ENCODE results near the gene BSND.
A peak's percentile ranks its signal among the peaks of the same experiment; 100 is the strongest.

BSND gene

DNA sequence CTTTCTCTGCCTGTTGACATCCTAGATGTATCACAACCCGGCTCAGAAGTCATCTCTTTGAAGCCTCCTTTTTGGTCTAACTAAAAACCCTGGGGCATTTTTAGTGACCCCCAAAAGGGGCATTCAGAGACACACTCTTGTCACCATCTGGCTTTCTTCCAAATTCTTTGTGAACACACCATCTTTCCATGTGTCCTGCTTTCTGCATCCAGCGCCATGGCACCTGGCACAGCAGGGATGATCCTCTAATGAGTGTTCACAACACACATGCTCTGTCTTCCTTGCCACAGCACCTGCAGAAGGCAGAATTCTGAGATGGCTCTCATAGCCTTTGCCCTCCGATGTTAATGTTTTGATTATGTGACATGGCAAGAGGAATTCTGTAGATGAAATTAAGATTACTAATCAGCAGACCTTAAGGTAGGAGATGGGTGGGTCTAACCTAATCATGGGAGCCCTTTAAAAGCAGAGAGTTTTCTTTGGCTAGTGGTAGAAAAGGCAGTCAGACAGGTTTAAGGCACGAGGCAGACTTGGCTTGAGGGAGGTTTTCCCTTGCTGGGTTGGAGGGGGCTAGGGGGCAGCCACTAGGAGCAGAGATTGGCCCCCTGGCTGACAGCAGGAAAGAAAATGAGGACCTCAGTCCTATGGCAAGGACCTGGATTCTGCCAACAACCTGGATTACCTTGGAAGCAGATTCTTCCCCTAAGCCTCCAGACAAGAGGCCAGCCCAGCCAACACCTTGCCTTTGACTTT, 23.2 kb upstream of the BSND start:
- DNase-seq (ENCODE audit: low read depth in 2 of 2), result no peak

DNA sequence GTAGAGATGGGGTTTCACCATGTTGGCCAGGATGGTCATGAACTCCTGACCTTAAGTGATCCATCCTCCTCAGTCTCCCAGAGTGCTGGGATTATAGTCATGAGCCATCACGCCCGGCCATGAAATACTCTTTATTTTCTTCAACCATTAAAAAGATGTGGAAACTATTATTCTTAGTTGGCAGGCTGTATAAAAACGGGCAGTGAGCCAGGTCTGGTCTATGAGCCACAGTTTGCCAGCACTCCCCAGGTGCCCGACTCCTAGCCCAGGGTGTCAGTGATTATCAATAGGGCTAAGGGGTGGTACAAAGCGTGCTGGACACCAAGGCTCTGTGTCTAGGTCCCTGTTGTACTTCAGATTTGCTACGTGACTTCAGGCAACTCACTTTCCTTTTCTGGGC, 22.0 kb upstream of the BSND start:
- no peak for DNase-seq (ENCODE audit: low read depth in 2 of 2)

DNA sequence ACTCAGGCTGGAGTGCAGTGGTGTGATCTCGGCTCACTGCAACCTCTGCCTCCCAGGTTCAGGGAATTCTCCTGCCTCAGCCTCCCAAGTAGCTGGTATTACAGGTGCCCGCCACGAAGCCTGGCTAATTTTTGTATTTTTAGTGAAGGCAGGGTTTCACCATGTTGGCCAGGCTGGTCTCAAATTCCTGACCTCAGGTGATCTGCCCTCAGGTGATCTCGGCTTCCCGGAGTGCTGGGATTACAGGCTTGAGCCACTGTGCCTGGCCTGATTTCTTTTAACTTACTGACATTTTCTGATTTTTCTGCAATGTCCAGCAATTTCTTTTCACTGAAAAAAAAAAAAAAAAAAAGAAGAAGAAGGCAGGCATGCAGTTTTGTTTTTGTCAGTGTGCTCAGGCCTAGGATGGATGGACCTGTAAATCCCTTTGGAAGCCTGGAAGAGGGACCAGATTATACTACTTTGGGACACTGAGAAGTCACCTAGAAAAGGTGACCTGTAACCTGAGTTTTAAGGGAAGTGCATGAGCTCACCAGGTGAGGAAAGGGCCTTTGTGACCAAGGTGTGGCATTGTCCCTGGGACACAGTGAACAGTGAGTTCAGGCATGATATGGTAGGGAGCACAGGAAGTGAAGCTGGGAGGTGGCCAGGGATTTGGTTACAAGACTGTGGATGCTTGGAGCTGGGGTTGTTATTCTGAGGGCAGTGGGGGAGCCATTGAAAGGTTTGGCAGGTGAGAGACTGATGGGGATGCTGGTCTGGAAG, 21.0 kb upstream of the BSND start:
- DNase-seq (ENCODE audit: low read depth in 2 of 2), result no peak

DNA sequence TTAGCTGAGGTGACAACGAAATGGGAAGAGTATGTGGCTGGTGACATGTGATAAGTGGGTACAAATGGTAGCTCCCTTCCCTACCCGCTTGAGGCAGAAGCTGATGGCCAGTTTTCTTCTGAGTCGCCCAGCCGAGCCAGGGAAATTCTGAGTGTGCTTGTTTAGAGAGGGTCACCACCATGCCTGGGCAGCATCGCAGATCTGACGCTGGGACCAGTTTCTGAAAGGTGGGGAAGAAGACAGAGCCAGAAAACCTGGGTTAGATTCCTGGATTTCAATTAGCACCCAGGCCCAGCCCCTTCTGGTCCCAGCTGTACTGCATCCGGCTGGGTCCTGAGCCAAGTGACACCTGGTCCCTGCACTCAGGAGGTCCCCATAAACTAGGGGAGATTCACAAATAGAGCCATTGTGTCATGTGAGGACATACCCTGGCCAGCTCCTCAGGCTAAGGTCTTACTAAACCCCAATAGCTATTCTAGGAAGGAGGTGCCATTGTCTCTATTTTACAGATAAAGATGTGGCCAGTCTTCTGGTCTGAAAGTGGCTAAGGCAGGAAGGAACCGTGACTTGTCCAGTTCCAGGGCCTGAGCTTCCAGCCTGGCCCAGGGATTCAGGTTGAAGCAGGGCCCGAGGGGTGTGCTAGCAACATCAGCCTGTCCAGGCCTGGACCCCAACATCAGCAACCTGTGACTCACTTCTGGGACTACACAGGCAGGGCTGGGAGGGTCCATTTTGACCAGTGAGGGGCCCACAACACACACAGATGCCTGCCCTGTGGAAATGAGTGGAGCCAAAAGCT, 20.0 kb upstream of the BSND start:
- no peak for DNase-seq (ENCODE audit: low read depth in 2 of 2)

DNA sequence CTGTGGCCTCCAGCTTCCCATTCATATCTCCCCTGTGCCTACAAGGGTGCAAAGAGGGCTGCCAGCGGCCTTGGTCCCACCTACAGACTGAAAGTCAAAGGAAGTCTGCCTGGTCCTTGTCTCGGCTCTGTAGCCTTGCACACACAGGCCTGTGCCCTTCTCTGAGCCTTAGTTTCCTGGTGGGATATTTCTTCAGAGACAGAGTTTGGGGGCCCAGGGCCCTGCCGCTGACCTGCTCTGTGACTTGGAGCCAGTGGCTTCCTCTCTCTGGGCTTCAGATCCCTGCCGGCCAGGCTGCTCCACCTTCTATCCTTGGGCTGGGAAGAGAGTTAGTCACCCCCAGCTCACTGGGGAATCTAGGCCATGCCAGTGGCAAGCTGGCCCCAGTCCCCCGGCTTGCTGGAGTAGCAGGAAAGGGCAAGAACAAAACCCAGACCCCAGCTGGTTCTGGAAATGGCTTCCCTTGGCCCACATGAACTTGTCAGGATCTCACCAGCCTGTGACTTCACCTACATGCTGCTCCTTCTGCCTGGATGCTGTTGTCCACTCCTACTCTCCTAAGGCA, 19.3 kb upstream of the BSND start:
- DNase-seq (ENCODE audit: low read depth in 2 of 2), result no peak

DNA sequence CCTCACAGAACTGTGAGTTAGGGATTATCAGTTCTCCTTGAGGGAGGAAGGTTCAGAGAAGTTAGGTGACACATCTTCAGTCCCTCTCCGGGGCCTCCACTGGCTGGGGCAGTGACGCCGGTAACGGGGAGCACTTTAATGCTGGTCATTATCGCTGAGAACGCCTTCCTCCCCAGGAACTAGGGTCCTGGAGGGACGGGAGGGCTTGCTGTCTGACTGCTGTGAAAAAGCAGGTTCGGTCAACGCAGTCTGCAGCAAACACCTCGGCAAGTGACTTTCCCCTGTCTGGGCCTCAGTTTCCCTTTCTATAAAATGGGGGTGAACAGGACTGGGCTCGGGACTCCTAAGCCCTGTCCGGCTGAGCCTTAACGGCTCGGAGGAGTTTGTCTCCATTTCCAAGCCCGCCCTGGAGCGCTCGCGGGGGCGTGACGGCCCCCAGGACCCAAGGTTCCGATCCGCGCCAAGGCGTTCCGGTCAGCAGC, 18.6 kb upstream of the BSND start:
- no peak for DNase-seq (ENCODE audit: low read depth in 2 of 2)

DNA sequence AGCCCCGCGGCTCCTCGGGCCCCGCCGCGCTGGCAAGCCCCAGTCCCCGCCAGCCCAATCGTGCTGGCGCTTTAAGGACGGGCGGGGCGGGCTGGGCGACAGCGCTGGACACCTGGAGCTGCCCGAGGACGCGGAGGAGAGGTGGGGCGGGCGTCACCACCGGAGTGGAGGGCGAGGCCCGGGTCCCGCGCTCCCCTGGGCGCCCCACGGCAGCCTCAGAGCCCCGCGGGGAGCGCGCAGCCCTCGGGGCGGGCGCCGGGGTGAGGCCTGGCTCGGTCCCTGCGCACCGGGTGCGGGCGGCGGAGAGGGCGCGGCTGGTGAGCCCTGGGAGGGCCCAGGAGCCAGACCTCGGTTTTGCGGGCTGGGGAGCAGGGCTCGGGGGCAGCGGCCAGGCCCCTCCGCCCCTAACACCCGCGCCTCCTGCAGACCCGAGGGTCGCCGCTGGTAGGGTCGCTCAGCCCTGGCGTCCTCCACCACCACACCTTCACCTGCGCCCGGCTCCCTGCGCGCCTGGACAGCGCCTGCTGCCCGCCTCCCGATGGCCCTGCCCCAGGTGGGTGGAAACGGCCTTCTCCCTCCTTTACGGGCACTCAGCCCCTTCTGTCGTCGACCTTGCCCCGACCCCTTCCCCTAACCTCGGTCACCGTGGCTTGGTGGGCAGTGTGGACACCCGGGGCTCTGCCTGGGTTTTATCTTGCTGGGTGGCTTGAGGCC, 18.0 kb upstream of the BSND start, which contains the start of gene TMEM61:
TSS of gene TMEM61 (plus strand) at position 101 of the 714 bp plus-strand sequence. CDS start at position 539, 438 bp downstream.
- DNase-seq (ENCODE audit: low read depth in 2 of 2), result no peak

DNA sequence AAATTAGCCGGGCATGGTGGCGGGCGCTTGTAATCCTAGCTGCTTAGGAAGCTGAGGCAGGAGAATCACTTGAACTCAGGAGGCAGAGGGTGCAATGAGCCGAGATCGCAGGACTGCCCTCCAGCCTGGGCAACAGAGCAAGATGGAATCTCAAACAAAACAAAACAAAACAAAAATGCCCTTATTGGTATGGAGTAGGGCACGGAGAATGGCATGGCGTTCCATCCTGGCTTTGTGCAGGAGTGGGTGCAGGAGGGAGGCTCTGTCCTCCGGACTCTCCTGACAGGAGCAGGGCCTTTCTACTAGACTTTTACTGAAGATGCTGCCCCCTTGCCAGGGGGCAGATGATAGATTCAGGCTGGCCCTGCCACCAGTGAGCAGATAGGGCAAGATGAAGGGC, 17.3 kb upstream of the BSND start:
- no peak for DNase-seq (ENCODE audit: low read depth in 2 of 2)

DNA sequence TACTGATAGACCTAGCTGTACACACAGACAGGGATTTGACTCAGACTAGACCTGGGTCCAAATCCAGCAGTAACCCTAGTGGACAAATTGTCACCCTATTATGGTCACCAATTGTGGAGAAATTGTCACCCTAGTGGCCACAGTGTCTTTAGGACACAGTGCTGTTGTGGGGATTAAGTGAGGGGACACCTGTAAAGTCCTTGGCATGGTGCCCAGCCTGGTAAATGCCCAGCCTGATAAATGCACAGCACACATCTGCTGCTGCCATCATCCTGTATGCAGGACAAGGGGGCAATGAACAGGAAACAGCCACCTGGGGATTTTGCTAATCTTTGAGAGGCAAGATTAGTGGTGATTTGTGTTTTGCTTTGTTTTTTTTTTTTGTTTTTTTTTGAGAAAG, 16.0 kb upstream of the BSND start:
- no peak for DNase-seq (ENCODE audit: low read depth in 2 of 2)

DNA sequence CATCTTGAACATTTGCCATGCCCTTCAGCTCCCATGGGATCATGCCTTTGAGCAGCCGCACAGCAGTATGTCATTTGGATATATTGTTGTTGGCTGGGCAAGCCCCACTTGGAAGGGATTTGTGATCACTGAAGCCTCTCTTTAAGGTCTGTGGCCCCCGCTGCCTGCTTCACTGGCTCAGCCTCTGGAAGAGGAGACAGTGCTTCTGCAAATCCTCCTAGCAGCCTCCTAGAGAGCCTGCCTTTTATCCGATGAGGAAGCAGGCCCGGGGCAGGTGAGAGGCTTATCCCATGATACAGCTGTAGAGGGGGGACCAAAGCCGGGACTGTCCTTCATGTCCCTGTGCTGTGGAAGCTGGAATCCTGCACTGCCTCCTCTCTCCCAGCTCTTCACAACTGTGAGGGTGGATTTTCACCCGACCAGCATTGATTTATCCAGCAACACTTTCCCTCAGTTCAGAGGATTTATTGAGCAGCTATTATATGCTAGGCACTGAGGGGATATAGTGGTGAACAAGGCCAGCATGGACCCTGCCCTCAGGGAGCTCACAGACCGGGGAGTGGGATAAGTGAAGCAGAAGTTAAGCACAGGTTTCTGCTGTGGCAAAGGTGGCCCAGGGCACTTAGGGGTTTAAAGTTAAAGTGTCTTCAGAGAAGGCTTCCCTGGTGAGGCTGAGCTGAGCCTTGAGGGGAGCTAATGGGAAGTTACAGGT, 14.4 kb upstream of the BSND start:
- no peak for DNase-seq (ENCODE audit: low read depth in 2 of 2)

DNA sequence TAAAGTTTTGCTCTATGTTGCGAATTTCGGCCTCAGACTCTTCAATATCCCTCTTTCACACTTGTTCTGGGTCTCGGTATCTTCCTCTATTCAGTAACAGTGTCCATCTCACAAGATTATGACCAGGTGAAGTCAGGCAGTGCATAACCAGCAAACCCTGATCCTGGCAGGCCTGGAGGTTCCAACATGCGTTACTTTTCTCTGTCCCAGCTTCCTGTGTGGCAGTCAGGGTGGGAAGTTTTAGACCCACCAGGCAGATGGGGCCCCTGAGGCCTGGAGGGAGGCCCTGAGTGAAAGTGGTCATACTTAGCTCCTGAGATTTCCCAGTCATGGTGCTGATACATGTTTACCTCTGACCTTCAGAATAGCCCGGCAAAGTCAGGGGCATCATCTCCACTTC, 13.2 kb upstream of the BSND start:
- DNase-seq (ENCODE audit: low read depth in 2 of 2), result no peak

DNA sequence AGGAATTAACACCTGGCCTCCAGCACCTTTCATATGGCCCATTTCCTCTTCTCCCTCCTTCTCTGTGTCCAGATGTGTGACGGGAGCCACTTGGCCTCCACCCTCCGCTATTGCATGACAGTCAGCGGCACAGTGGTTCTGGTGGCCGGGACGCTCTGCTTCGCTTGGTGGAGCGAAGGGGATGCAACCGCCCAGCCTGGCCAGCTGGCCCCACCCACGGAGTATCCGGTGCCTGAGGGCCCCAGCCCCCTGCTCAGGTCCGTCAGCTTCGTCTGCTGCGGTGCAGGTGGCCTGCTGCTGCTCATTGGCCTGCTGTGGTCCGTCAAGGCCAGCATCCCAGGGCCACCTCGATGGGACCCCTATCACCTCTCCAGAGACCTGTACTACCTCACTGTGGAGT, 12.7 kb upstream of the BSND start:
- DNase-seq (ENCODE audit: low read depth in 2 of 2), result no peak

DNA sequence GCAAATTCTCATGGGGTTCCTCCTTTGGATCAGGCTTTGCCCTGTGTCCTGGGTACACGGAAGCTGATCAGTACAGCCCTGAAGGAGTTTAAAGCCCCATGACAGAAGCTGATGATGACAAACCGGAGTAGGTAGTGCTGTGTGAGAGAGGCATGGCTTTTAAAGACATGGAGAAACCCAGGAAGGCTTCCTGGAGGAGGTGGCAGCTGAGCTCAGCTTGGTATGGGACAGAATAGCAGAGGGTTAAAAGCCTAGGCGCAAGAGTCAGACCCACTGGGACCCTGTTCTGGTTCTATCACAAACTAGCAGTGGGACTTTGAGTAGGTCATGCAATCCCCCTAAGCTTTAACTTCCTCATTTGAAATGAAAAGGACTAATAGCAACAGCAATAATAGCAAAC, 12.2 kb upstream of the BSND start:
- DNase-seq (ENCODE audit: low read depth in 2 of 2), result no peak

DNA sequence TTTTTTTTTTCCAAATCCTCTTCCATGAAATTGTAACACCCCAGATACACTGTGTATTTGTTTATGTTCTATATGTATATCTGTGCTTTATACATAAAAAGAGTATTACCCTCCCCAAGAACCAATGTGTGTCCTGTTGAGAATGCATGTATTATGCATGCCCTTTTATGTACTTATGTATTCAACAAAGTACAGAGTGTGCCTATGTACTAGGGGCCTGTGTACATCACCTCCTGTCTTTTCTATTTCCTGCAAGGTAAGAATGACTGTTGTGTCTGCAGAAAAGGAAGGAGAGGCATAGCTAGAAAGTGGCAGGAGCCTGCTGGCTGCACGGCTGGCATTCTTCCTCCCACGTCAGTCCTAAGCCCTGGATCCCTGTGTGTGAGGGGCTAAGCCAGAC, 11.3 kb upstream of the BSND start:
- DNase-seq (ENCODE audit: low read depth in 2 of 2), result no peak

DNA sequence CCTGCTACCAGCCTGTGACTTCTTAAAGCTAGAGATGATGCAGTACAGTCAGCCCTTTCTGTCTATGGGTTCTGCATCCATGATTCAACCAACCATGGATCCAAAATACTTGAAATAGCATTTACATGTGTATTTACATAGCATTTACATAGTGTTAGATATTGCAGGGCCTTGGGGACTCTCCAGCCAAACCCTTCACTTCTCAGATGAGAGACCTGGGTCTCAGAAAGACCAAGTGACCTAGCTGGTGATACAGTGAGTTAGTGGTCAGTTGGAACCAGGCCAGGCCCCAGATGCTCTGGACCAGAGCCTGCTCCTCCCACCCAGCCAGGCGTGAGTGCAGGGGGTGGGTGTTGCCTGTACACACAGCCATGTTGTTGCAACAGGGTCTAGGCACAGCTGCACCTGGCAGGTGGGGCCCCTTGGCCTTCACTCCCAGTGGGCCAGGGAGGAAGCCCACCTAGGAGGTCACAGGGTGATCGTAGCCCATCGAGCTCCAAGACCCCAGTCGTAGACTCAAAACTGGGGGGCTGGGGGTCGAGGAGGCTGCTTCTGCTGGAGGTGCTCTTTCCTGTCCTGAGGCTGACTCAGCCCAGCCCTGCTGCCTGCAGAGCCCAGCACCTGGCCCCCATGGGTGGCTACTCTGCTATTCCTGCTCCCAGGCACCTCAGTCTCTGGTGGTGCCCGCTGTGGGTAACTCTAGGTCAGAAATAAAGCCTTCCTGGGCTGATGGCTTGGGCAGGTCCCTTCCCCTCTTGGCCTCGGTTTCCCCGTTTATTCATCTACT, 10.6 kb upstream of the BSND start:
- peak in 1 of 2 experiments; percentile 37 for DNase-seq (ENCODE audit: low read depth in 2 of 2)

DNA sequence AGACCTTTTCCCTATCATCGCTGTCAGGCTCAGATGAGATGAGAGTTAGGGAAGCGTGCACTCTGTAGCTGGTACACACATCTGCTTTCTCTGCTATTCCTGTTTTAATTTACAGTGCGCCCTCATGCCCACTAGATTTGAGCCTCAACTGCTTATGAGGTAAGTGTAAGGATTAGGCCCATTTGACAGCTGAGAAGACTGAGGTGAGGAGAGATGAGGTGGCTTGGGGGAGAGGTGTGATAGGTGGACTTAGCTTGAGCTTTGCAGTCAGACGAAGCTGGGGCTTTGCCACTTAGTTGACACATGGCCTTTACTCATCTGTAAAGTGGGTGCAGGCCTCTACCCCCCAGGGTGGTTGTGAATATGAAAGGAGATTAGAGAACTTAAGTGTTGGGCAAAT, 9.8 kb upstream of the BSND start:
- no peak for DNase-seq (ENCODE audit: low read depth in 2 of 2)

DNA sequence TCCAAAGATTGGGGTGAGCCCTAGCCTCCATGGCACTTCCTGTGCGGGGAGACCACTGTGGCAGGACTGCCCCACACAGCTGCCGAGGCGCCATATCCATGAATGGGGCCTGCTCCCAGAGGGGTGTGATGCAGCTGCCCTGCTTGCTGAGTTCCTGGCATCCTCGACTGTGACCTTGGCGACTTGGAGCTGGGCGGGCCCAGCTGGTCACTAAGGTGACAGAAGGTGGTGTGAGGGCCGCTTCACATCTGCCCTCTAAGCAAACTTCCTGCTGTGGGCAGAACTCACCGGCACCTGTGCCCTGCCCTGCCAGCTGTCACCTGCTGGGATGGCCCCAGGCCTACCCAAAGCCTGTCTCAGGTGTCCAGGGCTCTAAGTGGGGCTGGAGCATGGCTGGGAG, 9.3 kb upstream of the BSND start:
- no peak for DNase-seq (ENCODE audit: low read depth in 2 of 2)

DNA sequence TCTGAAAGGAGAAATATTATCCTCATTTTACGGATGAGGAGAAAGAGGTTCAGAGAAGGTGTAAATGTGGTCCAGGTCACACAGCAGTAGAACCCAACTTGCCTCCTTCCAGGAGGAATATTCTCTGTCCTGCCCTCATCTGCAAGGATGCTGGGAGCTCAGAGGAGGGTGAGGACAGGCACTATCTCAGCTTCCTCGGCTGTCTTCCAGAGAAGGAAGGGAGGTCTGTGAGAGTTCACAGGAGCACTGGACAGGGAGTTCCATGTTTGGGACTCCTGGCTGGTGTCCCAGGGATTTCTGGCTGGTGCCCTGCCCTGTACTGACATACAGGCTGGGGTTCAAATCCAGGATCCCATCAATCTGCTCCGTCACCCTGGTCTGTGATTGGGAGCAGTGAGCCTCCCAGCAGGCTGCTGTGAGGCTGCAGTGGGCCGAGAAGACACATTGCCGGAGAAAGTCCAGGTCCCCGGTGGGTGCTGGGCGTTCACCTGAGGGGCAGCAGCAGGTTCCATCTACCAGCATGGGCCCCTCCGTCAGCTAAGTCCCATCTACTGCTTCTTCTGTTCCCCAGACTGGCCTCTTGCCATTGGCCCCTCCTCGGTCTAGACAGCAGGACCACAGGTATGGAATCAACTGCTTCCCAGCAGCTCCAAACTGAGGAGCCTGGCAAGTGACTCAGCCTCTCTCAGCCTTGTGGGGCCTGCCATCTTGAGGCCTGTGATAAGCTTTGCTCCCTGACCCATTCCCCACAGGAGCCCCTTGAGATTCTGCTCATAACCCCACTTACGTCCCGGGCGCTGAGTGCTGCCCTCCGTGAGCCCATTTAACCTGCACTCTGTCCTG, 8.5 kb upstream of the BSND start:
- DNase-seq (ENCODE audit: low read depth in 2 of 2), result no peak

DNA sequence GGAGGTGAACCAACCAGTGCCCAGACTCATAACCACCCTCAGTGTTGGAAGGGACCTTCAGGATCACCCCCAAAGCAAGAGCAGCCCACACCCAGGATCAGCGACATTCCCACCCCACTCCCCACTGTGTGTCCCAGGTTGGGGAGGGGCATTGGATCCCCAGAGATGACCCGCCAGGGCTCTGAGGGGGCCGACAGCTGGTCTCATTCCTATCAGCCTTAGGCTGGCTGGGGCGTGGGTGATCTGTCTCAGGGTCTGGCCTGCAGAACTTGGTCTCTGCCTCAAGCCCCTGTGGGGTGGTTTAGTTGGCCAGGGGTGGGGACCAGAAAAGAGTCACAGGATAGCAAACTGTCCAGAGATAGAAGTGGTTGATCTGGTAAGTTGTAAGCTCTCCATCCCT, 7.8 kb upstream of the BSND start:
- no peak for DNase-seq (ENCODE audit: low read depth in 2 of 2)
